ENCODE results near the gene COA7.

The COA7 gene

GRCh38 chr1:52635321-52636089 is 62.6 kb downstream of the COA7 start:
- DNase-seq (ENCODE audit: low spot score): no peak
- in situ Hi-C loops (cut with MboI; ENCODE audit: low sequenced_read_pairs, unreplicated experiment): no loop called here
- no peak for TF ChIP-seq CTCF (IDR thresholded peaks at IDR 0.05; ENCODE audit: borderline replicate concordance, control extremely low read depth, extremely low read depth, insufficient read depth, missing control alignments)
